HL-60 (cell line): Measurements from ENCODE around the gene SCUBE1.

Experiments used
- GABPA ChIP-seq: IDR thresholded peaks from 2 replicates; pipeline ENCODE4 v1.6.1; 2012; ENCODE audit warnings: low read depth
- POLR2AphosphoS5 ChIP-seq: IDR thresholded peaks from 2 replicates; pipeline ENCODE4 v1.6.1; 2012; ENCODE audit warnings: low read depth
- SPI1 ChIP-seq: IDR thresholded peaks from 2 replicates; pipeline ENCODE4 v1.6.1; 2012; ENCODE audit warnings: low read depth, mild to moderate bottlenecking, borderline replicate concordance
- TF ChIP-seq, protein P1 (sequence below): IDR thresholded peaks from one replicate; pipeline ENCODE4 v1.5.1; 2011; ENCODE audit warnings: low read length, control low read depth, inconsistent platforms; ENCODE audit not compliant: insufficient read depth

GRCh38 chr22:43180670-43181069 lies 162.5 kb downstream of the SCUBE1 start:
- TF ChIP-seq POLR2AphosphoS5, result no peak
- TF ChIP-seq, protein P1, sequence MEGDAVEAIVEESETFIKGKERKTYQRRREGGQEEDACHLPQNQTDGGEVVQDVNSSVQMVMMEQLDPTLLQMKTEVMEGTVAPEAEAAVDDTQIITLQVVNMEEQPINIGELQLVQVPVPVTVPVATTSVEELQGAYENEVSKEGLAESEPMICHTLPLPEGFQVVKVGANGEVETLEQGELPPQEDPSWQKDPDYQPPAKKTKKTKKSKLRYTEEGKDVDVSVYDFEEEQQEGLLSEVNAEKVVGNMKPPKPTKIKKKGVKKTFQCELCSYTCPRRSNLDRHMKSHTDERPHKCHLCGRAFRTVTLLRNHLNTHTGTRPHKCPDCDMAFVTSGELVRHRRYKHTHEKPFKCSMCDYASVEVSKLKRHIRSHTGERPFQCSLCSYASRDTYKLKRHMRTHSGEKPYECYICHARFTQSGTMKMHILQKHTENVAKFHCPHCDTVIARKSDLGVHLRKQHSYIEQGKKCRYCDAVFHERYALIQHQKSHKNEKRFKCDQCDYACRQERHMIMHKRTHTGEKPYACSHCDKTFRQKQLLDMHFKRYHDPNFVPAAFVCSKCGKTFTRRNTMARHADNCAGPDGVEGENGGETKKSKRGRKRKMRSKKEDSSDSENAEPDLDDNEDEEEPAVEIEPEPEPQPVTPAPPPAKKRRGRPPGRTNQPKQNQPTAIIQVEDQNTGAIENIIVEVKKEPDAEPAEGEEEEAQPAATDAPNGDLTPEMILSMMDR, result no peak
- no peak for TF ChIP-seq GABPA
- TF ChIP-seq SPI1, result no peak
